Measurements from ENCODE around the gene HECA. TPM values are rescaled to one million over a fixed set of nuclear protein-coding genes. Genes with fewer than 3 reads are reported as not detected.
"Not testable (repeated sequence)": the region's sequence is repeated elsewhere in the genome, so short reads cannot be mapped to it uniquely, and the experiment has no call there.

The HECA gene
- total RNA-seq, 2 donors from 2014 or later = 46.7 to 58.3 TPM

DNA sequence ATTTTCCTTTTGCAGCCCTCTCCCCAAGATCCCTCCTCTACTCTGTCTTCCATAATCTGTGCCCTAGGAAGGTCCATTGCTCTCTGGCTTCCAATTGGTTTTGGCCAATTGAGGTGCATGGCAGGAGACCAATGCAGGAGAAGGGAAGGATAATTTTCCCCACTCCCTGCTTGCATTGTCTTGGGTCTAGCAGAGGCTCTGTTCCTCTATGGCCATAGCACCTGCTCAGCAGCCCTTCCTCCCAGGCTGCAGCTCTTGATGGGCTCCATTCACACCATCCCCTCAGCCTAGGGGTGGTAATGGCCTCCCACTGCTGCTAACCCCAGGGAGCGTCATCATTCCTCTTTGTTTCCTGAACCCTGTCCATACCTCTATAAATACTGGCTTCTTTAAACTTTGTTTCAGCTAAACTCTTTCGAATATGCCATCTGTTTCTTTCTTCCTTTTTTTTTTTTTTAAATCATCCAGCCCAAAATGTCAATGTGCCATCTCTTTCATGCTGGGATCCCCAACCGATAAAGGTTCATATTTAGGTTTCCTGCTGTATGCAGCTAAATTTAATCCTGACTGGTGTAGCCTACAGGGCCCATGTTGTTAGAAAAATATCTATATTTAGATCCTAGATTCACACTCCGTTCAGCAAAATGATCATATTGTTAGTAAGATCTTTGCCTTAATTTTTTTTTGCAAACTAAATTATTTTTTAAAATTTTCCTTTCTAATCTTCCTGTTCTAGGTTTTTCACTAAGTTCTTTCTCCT is 63.8 kb downstream of the HECA start:
- H3K27ac ChIP-seq = no peak overlapping the region
- ATAC-seq (ENCODE audit: insufficient number of reproducible peaks, low FRiP score, low read depth) = no peak
- H3K4me3 ChIP-seq = no peak overlapping the region
- H3K27me3 ChIP-seq (replicated peaks; ENCODE audit: insufficient read depth) = no peaks in the 10 kb centered on the region
- TF ChIP-seq, protein P1, sequence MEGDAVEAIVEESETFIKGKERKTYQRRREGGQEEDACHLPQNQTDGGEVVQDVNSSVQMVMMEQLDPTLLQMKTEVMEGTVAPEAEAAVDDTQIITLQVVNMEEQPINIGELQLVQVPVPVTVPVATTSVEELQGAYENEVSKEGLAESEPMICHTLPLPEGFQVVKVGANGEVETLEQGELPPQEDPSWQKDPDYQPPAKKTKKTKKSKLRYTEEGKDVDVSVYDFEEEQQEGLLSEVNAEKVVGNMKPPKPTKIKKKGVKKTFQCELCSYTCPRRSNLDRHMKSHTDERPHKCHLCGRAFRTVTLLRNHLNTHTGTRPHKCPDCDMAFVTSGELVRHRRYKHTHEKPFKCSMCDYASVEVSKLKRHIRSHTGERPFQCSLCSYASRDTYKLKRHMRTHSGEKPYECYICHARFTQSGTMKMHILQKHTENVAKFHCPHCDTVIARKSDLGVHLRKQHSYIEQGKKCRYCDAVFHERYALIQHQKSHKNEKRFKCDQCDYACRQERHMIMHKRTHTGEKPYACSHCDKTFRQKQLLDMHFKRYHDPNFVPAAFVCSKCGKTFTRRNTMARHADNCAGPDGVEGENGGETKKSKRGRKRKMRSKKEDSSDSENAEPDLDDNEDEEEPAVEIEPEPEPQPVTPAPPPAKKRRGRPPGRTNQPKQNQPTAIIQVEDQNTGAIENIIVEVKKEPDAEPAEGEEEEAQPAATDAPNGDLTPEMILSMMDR (IDR thresholded peaks at IDR 0.05) = no peak
- H3K9me3 ChIP-seq = no peaks in the 10 kb centered on the region
- no peaks in the 10 kb centered on the region for H3K36me3 ChIP-seq
- no peaks in the 10 kb centered on the region for H3K4me1 ChIP-seq (ENCODE audit: control insufficient read depth in 1 of 2, low read depth in 2 of 2)
- DNase-seq (ENCODE audit: low spot score) = no peak

DNA sequence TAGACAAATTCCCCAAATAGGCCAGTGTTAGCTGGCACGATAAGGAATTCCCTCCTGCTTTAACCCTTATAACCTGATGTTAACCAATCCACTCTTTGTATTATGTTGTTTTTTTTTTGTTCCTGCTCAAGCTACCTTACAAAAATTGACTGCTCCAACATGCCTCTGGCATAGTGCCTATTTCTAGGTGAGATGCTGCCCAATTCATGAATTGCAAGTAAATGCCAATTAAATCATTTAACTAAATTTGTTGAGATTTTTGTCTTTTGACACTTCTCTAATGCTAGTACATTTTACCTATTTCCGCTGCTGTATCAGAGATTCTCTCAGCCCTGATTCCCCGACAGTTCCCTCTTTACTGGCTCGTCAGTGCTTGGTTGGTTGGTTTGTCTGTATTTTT is 66.5 kb downstream of the HECA start:
- no peak for DNase-seq (ENCODE audit: low spot score)

DNA sequence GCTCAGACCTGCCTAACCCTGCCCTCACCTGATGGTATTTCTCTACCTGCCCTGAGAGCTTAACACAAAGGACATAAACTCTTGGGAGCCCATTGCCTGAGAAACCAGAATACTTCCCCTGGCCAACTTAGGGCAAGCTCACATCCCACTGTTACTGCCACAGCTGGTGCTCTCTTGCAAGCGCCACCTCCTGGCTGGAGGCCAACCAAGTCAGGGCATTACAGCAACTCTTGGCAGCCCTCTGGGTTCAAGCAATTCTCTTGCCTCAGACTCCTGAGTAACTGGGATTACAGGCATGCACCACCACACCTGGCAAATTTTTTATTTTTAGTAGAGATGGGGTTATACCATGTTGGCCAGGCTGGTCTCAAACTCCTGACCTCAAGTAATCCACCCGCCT is 70.1 kb downstream of the HECA start:
- Histone ChIP-seq H3K27ac (no peak overlapping the region), H3K9me3 (peaks cover 8% of the 10 kb centered on the region)
- ATAC-seq (ENCODE audit: insufficient number of reproducible peaks, low FRiP score, low read depth) = no peak

More for the DNA sequence above, 66.5 kb downstream of the HECA start:
- H3K9me3 ChIP-seq = peaks cover 8% of the 10 kb centered on the region
- no peaks in the 10 kb centered on the region for H3K4me1 ChIP-seq (ENCODE audit: control insufficient read depth in 1 of 2, low read depth in 2 of 2)
- H3K27ac ChIP-seq = no peak overlapping the region
- no peaks in the 10 kb centered on the region for H3K27me3 ChIP-seq (replicated peaks; ENCODE audit: insufficient read depth)
- H3K4me3 ChIP-seq = no peak overlapping the region
- ATAC-seq (ENCODE audit: insufficient number of reproducible peaks, low FRiP score, low read depth) = no peak
- no peaks in the 10 kb centered on the region for H3K36me3 ChIP-seq
- TF ChIP-seq, protein P1 (IDR thresholded peaks at IDR 0.05) = no peak

DNA sequence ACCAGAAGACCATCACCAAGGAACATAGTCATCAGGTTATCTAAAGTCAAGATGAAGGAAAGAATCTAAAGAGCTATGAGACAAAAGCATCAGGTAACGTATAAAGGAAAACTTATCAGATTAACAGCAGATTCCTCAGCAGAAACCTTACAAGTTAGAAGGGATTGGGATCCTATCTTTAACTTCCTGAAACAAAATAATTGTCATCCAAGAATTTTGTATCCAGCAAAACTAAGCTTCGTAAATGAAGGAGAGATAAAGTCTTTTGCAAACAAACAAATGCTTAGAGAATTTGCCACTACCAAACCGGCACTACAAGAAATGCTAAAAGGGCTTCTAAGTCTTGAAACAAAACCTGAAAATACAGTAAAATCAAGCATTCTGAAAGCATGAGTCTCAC is 71.0 kb downstream of the HECA start:
- no peak for ATAC-seq (ENCODE audit: insufficient number of reproducible peaks, low FRiP score, low read depth)
- H3K27me3 ChIP-seq (replicated peaks; ENCODE audit: insufficient read depth) = no peaks in the 10 kb centered on the region
- no peaks in the 10 kb centered on the region for H3K36me3 ChIP-seq
- no peaks in the 10 kb centered on the region for H3K4me1 ChIP-seq (ENCODE audit: control insufficient read depth in 1 of 2, low read depth in 2 of 2)
- TF ChIP-seq, protein P1 (IDR thresholded peaks at IDR 0.05) = no peak
- H3K9me3 ChIP-seq = peaks cover 14% of the 10 kb centered on the region
- no peak overlapping the region for H3K4me3 ChIP-seq
- DNase-seq (ENCODE audit: low spot score) = no peak
- H3K27ac ChIP-seq = no peak overlapping the region

More for the DNA sequence above, 70.1 kb downstream of the HECA start:
- no peaks in the 10 kb centered on the region for H3K36me3 ChIP-seq
- no peaks in the 10 kb centered on the region for H3K4me1 ChIP-seq (ENCODE audit: control insufficient read depth in 1 of 2, low read depth in 2 of 2)
- no peak overlapping the region for H3K4me3 ChIP-seq
- DNase-seq (ENCODE audit: low spot score) = no peak
- TF ChIP-seq, protein P1 (IDR thresholded peaks at IDR 0.05) = no peak
- no peaks in the 10 kb centered on the region for H3K27me3 ChIP-seq (replicated peaks; ENCODE audit: insufficient read depth)

DNA sequence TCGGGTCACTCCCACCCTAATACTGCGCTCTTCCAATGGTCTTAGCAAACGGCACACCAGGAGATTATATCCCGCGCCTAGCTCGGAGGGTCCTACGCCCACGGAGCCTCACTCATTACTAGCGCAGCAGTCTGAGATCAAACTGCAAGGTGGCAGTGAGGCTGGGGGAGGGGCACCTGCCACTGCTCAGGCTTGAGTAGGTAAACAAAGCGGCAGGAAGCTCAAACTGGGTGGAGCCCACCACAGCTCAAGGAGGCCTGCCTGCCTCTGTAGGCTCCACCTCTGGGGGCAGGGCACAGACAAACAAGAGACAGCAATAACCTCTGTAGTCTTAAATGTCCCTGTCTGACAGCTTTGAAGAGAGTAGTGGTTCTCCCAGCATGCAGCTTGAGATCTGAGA is 75.9 kb downstream of the HECA start:
- not testable (repeated sequence) for DNase-seq (ENCODE audit: low spot score); H3K4me1 ChIP-seq (ENCODE audit: control insufficient read depth in 1 of 2, low read depth in 2 of 2); H3K4me3 ChIP-seq; H3K27me3 ChIP-seq (replicated peaks; ENCODE audit: insufficient read depth); ATAC-seq (ENCODE audit: insufficient number of reproducible peaks, low FRiP score, low read depth); H3K36me3 ChIP-seq; H3K27ac ChIP-seq
- peaks cover 16% of the 10 kb centered on the region for H3K9me3 ChIP-seq

DNA sequence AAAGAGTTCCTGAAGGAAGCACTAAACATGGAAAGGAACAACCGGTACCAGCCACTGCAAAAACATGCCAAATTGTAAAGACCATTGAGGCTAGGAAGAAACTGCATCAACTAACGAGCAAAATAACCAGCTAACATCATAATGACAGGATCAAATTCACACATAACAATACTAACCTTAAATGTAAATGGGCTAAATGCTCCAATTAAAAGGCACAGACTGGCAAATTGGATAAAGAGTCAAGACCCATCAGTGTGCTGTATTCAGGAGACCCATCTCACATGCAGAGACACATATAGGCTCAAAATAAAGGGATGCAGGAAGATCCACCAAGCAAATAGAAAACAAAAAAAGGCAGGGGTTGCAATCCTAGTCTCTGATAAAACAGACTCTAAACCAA is 77.6 kb downstream of the HECA start:
- ATAC-seq (ENCODE audit: insufficient number of reproducible peaks, low FRiP score, low read depth); H3K4me3 ChIP-seq; H3K27me3 ChIP-seq (replicated peaks; ENCODE audit: insufficient read depth); H3K4me1 ChIP-seq (ENCODE audit: control insufficient read depth in 1 of 2, low read depth in 2 of 2); H3K27ac ChIP-seq; DNase-seq (ENCODE audit: low spot score); H3K36me3 ChIP-seq: not testable (repeated sequence)
- peaks cover 11% of the 10 kb centered on the region for H3K9me3 ChIP-seq
